Measurements from ENCODE around the gene RNASE11.
"Not testable (repeated sequence)": the region's sequence is repeated elsewhere in the genome, so short reads cannot be mapped to it uniquely, and the experiment has no call there.

Gene RNASE11

DNA sequence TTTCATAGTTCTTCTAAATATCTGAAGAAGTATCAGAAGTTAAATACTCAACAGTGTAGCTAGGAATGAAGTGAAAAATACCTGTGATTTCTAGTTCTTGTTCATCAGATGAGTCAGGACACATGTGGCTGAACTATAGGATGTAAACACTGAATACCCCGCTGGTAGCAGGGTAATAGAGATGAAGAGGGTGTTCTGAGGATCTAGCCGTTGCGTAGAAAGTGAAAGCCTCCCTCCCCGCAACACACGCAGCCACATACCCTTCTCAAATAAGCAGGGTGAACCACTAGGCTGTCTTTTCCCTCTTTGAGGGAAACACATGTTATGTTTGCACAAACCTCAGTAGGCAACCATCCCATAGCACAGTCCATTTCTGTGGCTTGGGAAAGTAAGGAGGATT, 19.8 kb upstream of the RNASE11 start:
- H3K4me3 ChIP-seq (ENCODE audit: low read length): no peak overlapping the region
- no peak for DNase-seq (ENCODE audit: low read depth)
- TF ChIP-seq, protein P1, sequence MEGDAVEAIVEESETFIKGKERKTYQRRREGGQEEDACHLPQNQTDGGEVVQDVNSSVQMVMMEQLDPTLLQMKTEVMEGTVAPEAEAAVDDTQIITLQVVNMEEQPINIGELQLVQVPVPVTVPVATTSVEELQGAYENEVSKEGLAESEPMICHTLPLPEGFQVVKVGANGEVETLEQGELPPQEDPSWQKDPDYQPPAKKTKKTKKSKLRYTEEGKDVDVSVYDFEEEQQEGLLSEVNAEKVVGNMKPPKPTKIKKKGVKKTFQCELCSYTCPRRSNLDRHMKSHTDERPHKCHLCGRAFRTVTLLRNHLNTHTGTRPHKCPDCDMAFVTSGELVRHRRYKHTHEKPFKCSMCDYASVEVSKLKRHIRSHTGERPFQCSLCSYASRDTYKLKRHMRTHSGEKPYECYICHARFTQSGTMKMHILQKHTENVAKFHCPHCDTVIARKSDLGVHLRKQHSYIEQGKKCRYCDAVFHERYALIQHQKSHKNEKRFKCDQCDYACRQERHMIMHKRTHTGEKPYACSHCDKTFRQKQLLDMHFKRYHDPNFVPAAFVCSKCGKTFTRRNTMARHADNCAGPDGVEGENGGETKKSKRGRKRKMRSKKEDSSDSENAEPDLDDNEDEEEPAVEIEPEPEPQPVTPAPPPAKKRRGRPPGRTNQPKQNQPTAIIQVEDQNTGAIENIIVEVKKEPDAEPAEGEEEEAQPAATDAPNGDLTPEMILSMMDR (conservative IDR thresholded peaks at IDR 0.05; ENCODE audit: low read length): no peak

- TF ChIP-seq, protein P1 (conservative IDR thresholded peaks at IDR 0.05; ENCODE audit: low read length): no peak
- H3K4me3 ChIP-seq (ENCODE audit: low read length): no peak overlapping the region
- DNase-seq (ENCODE audit: low read depth): no peak
Observed at GRCh38 chr14:20606902-20607242, 19.1 kb upstream of the RNASE11 start.

- no peak overlapping the region for H3K4me3 ChIP-seq (ENCODE audit: low read length)
- TF ChIP-seq, protein P1 (conservative IDR thresholded peaks at IDR 0.05; ENCODE audit: low read length): peak; percentile 54
- peak; percentile 12 for DNase-seq (ENCODE audit: low read depth)
Observed at GRCh38 chr14:20606190-20606901, 18.5 kb upstream of the RNASE11 start.

GRCh38 chr14:20603813-20604690, 16.3 kb upstream of the RNASE11 start:
- TF ChIP-seq, protein P1 (conservative IDR thresholded peaks at IDR 0.05; ENCODE audit: low read length): no peak
- DNase-seq (ENCODE audit: low read depth): no peak
- H3K4me3 ChIP-seq (ENCODE audit: low read length): no peak overlapping the region

DNA sequence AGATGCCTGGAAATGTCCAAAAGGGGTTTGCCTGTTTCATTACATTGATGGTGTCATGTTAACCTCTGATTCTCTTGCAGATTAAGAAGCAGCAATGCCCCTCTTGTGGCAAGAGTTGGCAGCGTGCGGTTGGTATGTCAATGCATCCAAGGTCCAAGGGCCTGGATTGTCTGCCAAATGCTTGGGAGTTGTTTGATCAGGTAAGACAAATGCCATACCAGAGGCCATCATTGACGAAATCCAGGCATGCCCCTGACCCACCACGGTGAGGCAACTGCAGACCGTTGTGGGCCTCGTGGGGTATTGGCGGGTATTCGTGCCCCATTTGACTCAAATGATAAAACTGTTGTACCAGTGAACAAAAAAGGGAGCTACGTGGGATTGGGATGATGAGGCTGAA, 14.8 kb upstream of the RNASE11 start:
- TF ChIP-seq, protein P1 (conservative IDR thresholded peaks at IDR 0.05; ENCODE audit: low read length): no peak
- no peak overlapping the region for H3K4me3 ChIP-seq (ENCODE audit: low read length)
- DNase-seq (ENCODE audit: low read depth): no peak

- H3K4me3 ChIP-seq (ENCODE audit: low read length): no peak overlapping the region
- no peak for DNase-seq (ENCODE audit: low read depth)
- TF ChIP-seq, protein P1 (conservative IDR thresholded peaks at IDR 0.05; ENCODE audit: low read length): no peak
Observed at GRCh38 chr14:20601522-20601921, 13.7 kb upstream of the RNASE11 start.

GRCh38 chr14:20597108-20597507, 9.3 kb upstream of the RNASE11 start:
- TF ChIP-seq, protein P1 (conservative IDR thresholded peaks at IDR 0.05; ENCODE audit: low read length): no peak
- no peak overlapping the region for H3K4me3 ChIP-seq (ENCODE audit: low read length)
- DNase-seq (ENCODE audit: low read depth): no peak

- DNase-seq (ENCODE audit: low read depth); H3K4me3 ChIP-seq (ENCODE audit: low read length): not testable (repeated sequence)
Observed at GRCh38 chr14:20595726-20596125, 7.9 kb upstream of the RNASE11 start.

Measured in AG10803 (cell line).